Astrocyte (in vitro differentiated cells and primary cell): Measurements from ENCODE around the gene KIAA1549. TPM values are rescaled to one million over a fixed set of nuclear protein-coding genes. Genes with fewer than 3 reads are reported as not detected.

ENCODE experiments used
- DNase-seq: peaks from one replicate; pipeline ENCODE4 v3.0.0-alpha.2; 2010; ENCODE audit warnings: low read depth
- FAIRE-seq: peaks from 2 replicates; lab custom pipeline; 2011; peaks lifted over from hg19 to GRCh38; lab: Jason Lieb, UNC
- H2AFZ ChIP-seq: 2 replicates; pipeline ENCODE4 v1.6.0; 2012; ENCODE audit warnings: low read depth, low read length, inconsistent platforms
- H3K27ac ChIP-seq: 2 replicates; pipeline ENCODE4 v1.5.1; 2011; ENCODE audit warnings: low read depth, low read length, inconsistent platforms
- H3K27me3 ChIP-seq: 2 replicates; pipeline ENCODE4 v1.6.0; 2011; ENCODE audit warnings: low read length, inconsistent platforms; ENCODE audit not compliant: insufficient read depth
- H3K36me3 ChIP-seq: 2 replicates; pipeline ENCODE4 v1.5.1; 2011; ENCODE audit warnings: low read length, inconsistent platforms; ENCODE audit not compliant: insufficient read depth
- H3K4me1 ChIP-seq: 2 replicates; pipeline ENCODE4 v1.5.1; 2011; ENCODE audit warnings: low read length, inconsistent platforms; ENCODE audit not compliant: insufficient read depth
- H3K4me2 ChIP-seq: 2 replicates; pipeline ENCODE4 v1.6.0; 2012; ENCODE audit warnings: low read length, inconsistent platforms
- H3K4me3 ChIP-seq: 2 replicates; pipeline ENCODE4 v1.5.1; 2011; ENCODE audit warnings: low read depth, mild to moderate bottlenecking, low read length, inconsistent platforms; ENCODE audit not compliant: insufficient read depth
- H3K79me2 ChIP-seq: 2 replicates; pipeline ENCODE4 v1.6.0; 2012; ENCODE audit warnings: mild to moderate bottlenecking, low read length, inconsistent platforms; ENCODE audit not compliant: insufficient read depth
- H3K9ac ChIP-seq: 2 replicates; pipeline ENCODE4 v1.6.0; 2012; ENCODE audit warnings: mild to moderate bottlenecking, low read length, inconsistent platforms
- H3K9me3 ChIP-seq: 2 replicates; pipeline ENCODE4 v1.5.1; 2012; ENCODE audit warnings: low read depth, mild to moderate bottlenecking, low read length, inconsistent platforms; ENCODE audit not compliant: insufficient read depth
- H4K20me1 ChIP-seq: 2 replicates; pipeline ENCODE4 v1.6.0; 2012; ENCODE audit warnings: low read length, inconsistent platforms; ENCODE audit not compliant: insufficient read depth
- H3K27ac Mint-ChIP-seq: one replicate; pipeline ENCODE4 v1.8.0; 2021; ENCODE audit warnings: mild to moderate bottlenecking, mixed read lengths; ENCODE audit not compliant: unreplicated experiment
- H3K27me3 Mint-ChIP-seq: one replicate; pipeline ENCODE4 v1.8.0; 2021; ENCODE audit warnings: low read depth, mixed read lengths; ENCODE audit not compliant: unreplicated experiment
- H3K36me3 Mint-ChIP-seq: one replicate; pipeline ENCODE4 v1.8.0; 2021; ENCODE audit warnings: low read depth, mixed read lengths; ENCODE audit not compliant: unreplicated experiment
- H3K4me1 Mint-ChIP-seq: one replicate; pipeline ENCODE4 v1.8.0; 2021; ENCODE audit warnings: low read depth, mixed read lengths; ENCODE audit not compliant: unreplicated experiment
- H3K4me3 Mint-ChIP-seq: one replicate; pipeline ENCODE4 v1.8.0; 2021; ENCODE audit warnings: mild to moderate bottlenecking, moderate library complexity, mixed read lengths; ENCODE audit not compliant: unreplicated experiment
- H3K9me3 Mint-ChIP-seq: one replicate; pipeline ENCODE4 v1.8.0; 2021; ENCODE audit warnings: mild to moderate bottlenecking, mixed read lengths; ENCODE audit not compliant: unreplicated experiment
- CTCF ChIP-seq: IDR thresholded peaks from 2 replicates; pipeline ENCODE4 v1.5.1; 2011; ENCODE audit warnings: low read depth, mild to moderate bottlenecking, inconsistent platforms, low read length, moderate library complexity; ENCODE audit not compliant: insufficient read depth
- EZH2 ChIP-seq: IDR thresholded peaks from 2 replicates; pipeline ENCODE4 v1.6.1; 2012; ENCODE audit warnings: mild to moderate bottlenecking, low read length, inconsistent platforms; ENCODE audit not compliant: insufficient read depth
- total RNA-seq: library from RNA; stranded (reverse); gene quantifications from 2 replicates; pipeline ENCODE4 v1.2.1, GENCODE V29; 2021

Gene KIAA1549
- total RNA-seq, 1 donor from 2014 or later: 10.3 TPM

GRCh38 chr7:138887085-138887710, 94.0 kb downstream of the KIAA1549 start:
- TF ChIP-seq EZH2: no peak
- TF ChIP-seq CTCF: no peak
- Mint-ChIP-seq H3K36me3 (peaks cover 7% of the 10 kb centered on the region), H3K27ac (no peak overlapping the region), H3K4me1 (peaks cover 11% of the 10 kb centered on the region), H3K9me3 (peaks cover 2% of the 10 kb centered on the region), H3K27me3 (no peaks in the 10 kb centered on the region), H3K4me3 (no peak overlapping the region)
- no peak overlapping the region for H3K4me3 ChIP-seq
- no peaks in the 10 kb centered on the region for H3K79me2 ChIP-seq
- no peak for DNase-seq
- H3K27me3 ChIP-seq: no peaks in the 10 kb centered on the region
- H3K9ac ChIP-seq: no peak overlapping the region
- H3K27ac ChIP-seq: no peak overlapping the region
- no peaks in the 10 kb centered on the region for H3K36me3 ChIP-seq
- no peak overlapping the region for H3K4me2 ChIP-seq
- no peaks in the 10 kb centered on the region for H3K9me3 ChIP-seq
- no peak for FAIRE-seq
- H2AFZ ChIP-seq: no peak overlapping the region
- H3K4me1 ChIP-seq: peaks cover 20% of the 10 kb centered on the region
- H4K20me1 ChIP-seq: no peaks in the 10 kb centered on the region

GRCh38 chr7:138886501-138886917, 94.7 kb downstream of the KIAA1549 start:
- Histone ChIP-seq H3K9ac (no peak overlapping the region), H3K4me1 (peaks cover 20% of the 10 kb centered on the region), H3K79me2 (no peaks in the 10 kb centered on the region), H3K4me2 (no peak overlapping the region), H3K36me3 (no peaks in the 10 kb centered on the region), H2AFZ (no peak overlapping the region), H4K20me1 (no peaks in the 10 kb centered on the region), H3K4me3 (no peak overlapping the region), H3K27me3 (no peaks in the 10 kb centered on the region), H3K27ac (no peak overlapping the region), H3K9me3 (no peaks in the 10 kb centered on the region)
- FAIRE-seq (no peak), DNase-seq (peak; percentile 39)
- Mint-ChIP-seq H3K27me3 (no peaks in the 10 kb centered on the region), H3K27ac (no peak overlapping the region), H3K36me3 (peaks cover 7% of the 10 kb centered on the region), H3K9me3 (peaks cover 2% of the 10 kb centered on the region), H3K4me3 (no peak overlapping the region), H3K4me1 (peaks cover 14% of the 10 kb centered on the region)
- no peak for TF ChIP-seq EZH2
- peak; percentile 67 for TF ChIP-seq CTCF
